Ramos (cell line): ENCODE measurements around the gene LTF.
"Not testable (repeated sequence)": the region's sequence is repeated elsewhere in the genome, so short reads cannot be mapped to it uniquely, and the experiment has no call there.

Experiments used
- in situ Hi-C: fragments of 300-500 bp; cut with MboI; formaldehyde crosslinking; loops from one replicate; pipeline ENCODE4 v1.14.3; 2022; ENCODE audit warnings: low sequenced_read_pairs; ENCODE audit not compliant: unreplicated experiment

The LTF gene

GRCh38 chr3:46400000-46400734, 64.5 kb downstream of the LTF start:
- in situ Hi-C loops = no loop called here

DNA sequence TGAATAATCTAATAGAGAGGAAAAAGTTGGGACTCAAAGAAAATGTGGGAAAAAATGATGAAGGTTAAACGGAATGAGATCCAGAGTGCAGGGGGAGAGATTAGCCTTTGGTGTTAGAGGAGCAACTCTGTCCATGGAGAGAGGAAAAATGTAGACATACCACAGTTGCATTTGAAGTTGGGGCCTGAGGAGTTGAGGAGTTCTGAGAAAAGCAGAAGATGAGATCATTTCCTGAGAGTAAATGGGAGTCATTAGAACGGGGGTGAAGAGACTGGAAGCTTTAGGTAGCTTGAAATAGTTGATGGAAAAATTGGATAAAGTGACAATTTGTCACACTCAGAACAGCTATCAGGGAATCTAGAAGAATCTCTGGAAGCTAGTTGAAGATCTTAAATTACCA, 65.1 kb downstream of the LTF start:
- in situ Hi-C loops = no loop called here

DNA sequence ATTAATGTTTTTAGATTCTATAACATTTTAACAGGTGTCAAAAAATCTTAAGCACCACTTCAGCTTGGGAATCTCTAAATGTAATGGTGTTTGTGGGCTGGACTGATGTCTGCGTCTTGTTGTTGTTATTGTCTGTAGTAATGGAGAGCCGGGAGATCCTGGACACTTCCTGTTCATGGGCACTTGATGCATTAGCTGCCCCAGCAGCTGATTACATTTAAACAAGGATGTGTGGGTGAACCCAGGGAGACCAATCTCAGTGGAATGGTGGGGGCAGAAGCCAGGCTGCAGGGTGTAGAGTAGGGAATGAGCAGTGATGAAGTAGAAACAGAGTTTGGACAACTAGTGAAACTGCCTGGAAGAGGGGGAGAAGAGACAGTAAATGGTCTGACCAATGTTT, 65.6 kb downstream of the LTF start:
- in situ Hi-C loops = no loop called here

DNA sequence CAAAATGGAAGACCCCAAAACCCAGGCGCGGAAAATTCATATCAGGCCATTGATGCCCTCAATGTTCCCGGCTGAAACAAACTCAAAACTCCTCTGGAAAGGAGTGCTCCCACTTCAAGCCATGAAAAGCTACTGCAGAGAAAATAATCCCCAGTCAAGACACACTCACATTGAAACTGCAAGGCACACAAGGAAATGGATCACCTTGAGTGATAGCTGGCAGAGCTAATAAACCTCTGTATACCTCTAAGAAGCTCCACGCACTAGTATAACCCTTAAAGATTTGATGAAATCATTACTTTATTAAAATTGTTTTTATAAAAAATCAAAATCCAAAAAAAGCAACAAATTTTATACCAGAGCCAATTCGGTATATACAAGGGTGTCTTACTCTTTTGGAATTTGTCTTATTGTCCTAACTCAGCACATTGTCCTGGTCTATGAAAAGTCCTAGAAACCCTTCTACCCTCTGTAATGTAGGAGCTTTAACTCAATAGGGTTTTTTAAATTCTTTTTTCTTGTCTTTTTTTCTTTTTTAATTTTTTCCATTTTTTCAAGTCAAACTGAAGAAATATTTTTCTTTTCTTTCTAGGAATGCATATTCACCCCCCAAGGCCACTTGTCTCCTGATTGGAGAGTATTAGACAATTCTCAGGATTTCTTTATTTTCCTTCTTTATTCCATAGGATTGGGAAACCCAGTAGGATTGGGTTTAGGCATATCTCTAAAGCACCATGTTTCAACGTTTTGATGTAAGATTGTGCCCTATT, 66.3 kb downstream of the LTF start:
- in situ Hi-C loops = no loop called here

GRCh38 chr3:46397111-46397510, 67.6 kb downstream of the LTF start:
- in situ Hi-C loops = no loop called here

DNA sequence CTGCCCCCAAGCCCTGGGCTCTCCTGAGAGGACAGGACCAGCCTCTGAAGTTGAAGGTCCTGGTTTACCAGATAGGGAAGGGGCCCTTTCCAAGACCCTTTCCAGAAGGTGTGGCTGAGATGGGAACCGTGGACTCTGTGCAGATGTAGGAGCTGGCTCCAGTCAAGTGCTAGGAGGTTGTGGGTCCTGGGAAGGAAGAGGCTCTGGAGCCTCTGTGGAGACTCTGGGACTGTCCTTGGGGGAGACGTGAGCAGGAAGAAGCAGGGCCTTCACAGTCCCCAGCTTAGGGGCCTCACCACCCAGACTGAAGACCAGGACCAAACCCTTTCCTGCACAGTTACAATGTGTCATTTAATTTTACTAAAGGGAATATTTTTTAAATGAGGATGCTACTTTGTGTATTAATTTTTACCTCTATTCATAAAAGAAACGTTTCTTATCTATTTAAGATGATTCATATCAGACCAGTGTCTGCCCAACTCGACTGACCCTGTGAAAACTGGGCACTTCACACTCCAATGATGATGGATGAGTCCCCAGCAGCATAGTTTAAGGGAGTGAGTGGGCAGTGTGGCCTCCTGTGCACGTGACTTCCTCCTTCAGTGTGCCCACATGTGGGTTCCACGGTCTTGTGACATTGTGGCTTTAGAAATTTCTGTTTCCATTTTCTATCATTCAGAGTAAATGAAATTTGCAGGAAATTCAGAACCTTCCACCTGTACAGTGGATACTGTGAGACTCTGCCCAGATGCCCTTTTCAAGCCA, 68.8 kb downstream of the LTF start:
- in situ Hi-C loops = no loop called here

DNA sequence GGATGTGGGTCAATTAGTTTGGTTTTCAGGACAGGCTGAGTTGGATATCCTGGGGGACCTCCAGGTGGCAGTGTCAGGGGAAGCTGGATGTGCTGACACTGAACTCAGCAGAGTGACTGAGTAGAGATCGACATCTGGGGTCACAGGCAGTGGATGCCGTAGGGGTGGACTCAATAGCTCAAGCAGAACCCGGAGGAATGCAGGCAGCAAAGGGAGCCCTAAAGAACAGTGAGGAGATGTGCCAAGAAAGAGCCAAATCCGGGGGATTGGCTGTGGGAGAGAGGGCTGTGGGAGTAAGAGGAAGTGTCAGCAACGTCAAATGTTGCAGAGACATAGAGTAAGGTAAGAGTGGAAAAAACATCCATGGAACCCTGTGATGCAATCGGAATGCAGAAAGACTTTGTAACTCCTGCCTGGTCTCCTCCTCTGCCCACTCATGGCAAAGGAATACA, 69.5 kb downstream of the LTF start:
- in situ Hi-C loops = no loop called here

- in situ Hi-C loops = no loop called here
Observed at GRCh38 chr3:46393554-46394434, 70.9 kb downstream of the LTF start.

DNA sequence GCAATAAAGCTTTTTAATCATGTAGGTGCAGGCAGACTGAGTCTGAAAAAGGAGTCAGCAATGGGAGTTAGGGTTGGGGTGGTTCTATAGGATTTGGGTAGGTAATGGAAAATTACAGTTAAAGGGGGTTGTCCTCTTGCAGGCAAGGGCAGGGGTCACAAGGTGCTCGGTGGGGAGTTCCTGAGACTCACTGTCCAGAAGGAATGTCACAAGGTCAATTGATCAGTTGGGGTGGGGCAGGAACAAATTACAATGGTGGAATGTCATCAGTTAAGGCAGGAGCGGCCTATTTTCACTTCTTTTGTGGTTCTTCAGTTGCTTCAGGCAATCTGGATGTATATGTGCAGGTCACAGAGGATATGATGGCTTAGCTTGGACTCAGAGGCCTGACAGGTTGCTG, 71.7 kb downstream of the LTF start:
- in situ Hi-C loops = no loop called here

DNA sequence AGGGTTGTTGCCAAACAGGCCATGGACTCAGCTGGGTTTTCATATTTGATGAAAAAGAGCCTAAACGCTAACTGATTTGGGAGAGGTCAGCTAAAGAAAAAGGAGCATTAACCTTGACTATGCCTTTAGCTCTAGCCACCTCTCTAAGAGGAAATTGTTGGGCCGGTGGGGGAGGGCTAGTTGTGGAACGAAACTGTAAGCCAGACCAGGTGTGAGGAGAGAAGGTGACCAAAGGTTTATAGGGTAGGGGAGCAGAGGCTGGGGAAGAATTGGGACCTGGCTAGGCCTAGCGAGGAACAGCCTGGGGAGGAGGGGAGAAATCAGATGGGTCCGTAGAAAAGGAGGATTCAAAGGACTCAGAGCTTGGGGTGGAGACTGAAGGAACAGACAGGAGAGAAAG, 73.2 kb downstream of the LTF start:
- in situ Hi-C loops = not testable (repeated sequence)

GRCh38 chr3:46389306-46389705, 75.4 kb downstream of the LTF start:
- in situ Hi-C loops = no loop called here

- in situ Hi-C loops = not testable (repeated sequence)
Observed at GRCh38 chr3:46388847-46389246, 75.9 kb downstream of the LTF start.

DNA sequence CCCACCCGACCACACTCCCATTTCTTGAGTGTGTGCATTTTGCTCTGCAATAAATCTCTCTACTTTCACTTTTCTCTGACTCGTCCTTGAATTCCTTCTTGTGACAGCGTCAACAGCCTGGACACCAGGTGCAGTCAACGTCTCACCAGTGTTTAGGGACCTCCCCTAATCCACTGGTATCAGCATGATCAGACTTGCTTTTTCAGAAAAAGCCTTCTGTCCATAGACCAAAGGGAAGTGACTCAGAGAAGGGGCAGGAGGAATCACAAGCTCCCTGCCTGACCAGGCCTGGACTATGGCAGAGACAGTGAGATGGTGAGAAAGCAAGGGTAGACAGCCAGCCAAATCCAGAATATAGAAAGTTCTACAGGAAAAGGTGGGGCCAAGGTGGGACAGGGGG, 78.5 kb downstream of the LTF start:
- in situ Hi-C loops = no loop called here
